GM19328 (cell line): ENCODE results near the gene CARD11.
"Not testable (repeated sequence)": the region's sequence is repeated elsewhere in the genome, so short reads cannot be mapped to it uniquely, and the experiment has no call there.

Experiments used
- ATAC-seq: cut with Tn5 transposase; IDR thresholded peaks from one replicate; pipeline ENCODE4 v1.9.1; 2021; ENCODE audit warnings: mild to moderate bottlenecking, moderate library complexity; ENCODE audit not compliant: unreplicated experiment

Gene CARD11

DNA sequence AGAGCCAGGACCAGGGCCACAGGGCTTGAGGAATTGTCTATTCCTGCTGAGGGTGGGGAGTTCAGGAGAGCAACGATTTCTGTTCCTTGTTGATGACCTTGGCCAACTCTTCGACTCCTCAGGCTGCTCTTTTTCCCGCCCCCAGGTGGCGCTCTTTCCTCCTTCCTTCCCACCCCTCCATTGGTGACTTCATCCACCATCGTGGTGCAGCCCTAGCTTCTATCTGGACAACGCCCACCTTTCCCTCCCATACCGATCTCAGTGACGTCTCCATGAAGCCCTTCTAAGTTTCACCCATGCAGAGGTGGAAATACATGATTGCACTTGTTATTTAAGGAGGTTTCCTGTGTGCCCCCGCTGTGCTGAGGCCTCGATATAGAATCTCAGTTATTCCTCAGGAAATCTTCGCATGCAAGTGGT lies 22.1 kb upstream of the CARD11 start:
- ATAC-seq = no peak

DNA sequence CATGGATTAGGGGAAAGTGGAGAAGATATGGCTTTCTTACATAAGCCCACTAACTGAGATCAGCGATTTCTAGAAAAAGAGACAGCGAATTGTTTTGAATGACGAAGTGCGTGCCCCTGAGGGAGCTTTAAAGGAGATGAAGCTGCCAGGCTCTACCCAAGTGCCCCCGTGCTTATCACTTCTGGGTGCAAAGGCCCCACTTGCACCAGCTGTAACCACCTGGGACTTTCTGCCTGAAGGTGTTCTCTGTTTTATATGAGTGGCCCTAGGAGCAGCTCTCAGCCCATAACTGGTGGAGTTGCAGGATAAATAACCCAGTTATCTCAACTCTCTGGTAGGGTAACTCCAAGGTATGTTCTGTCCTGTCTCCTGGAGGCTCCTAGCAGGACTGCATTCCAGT lies 20.4 kb upstream of the CARD11 start:
- ATAC-seq = no peak

DNA sequence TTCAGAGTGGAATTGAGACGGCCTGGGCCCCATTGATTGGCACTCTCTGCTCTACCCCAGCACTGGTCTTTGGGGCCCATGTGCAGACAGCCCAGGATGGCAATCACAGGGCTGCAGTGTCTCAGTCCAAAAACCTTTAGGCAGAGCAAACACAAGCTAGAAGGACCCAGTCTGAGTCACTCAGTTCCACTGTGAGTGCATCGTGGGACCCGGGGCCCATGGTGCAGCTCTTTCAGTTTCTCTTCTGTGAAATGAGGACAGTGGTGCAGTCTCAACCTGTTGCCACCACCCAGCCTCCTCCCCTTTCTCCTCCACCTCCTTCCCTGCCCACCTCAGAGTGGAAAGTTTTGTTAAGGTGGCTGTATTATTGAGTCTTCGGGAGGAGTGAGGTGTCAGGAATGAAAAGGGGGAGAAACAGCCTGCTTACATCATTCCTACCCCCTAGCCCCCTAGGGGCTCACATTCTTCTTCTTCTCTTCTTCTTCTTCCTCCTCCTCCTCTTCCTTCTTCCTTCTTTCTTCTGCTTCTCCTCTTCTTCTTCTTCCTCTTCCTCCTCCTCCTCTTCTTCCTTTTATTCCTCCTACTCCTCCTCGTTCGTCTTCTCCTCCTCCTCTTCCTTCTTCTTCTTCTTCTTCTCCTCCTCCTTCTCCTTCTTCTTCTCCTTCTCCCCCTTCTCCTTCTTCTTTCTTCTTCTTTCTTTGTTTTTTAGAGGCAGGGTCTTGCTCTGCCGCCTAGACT lies 19.5 kb upstream of the CARD11 start:
- peak; percentile 89 for ATAC-seq

DNA sequence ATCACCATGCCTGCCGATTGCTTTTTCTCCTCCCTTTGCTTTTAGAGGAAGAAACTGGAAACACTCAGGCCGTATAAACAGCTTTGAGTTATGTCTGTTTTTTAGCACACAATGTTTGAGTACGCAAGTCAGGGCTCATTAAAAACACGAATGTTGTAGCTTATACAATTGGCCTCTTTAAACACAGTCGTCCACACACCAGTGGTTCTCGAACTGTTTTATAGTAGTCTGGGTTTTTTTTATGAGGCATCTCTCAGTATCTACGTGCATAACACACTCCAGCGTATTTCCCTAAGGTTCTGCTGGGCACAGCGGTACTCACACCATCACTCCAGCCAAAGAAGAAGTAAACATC lies 13.4 kb upstream of the CARD11 start:
- no peak for ATAC-seq

DNA sequence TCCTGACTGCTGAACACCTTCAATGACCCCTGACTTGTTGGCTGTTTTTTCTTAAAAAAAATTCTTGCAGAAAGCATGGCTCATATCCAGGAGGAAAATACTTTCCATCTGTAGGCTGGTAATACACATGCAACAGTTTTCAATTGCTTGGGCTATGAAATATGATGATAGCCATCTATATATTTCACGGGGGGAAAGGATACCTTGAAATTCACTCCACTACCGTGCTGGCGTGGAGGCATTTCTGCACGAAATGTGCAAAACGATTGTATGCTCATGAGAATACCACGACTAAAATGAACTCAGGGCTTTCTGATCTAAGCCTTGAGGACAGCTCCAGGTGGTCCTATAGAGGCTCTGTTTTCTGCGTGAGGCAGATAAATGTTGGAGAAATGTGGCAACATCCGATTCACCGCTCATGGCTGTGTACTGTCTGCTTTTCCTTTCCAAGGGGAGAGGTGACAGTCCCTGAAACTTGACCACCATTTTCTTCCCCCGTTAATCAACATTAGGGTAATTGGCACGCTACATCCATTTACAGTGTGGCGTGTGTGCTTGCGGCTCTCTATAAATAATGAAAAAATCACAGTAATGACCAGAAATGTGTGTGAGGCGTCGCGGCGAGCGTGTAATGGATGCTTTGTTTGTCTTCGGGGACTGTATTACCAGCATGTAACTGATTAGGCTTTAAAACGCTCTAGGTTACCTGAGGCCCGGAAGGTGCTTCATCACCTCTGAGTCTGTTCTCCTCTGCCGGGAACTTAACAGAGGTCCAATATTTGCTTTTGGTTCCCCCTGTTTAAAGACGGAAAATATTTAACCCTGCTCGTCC lies 12.8 kb upstream of the CARD11 start:
- ATAC-seq = no peak

- ATAC-seq = no peak
Observed at GRCh38 chr7:3055626-3056025, 12.0 kb upstream of the CARD11 start.

DNA sequence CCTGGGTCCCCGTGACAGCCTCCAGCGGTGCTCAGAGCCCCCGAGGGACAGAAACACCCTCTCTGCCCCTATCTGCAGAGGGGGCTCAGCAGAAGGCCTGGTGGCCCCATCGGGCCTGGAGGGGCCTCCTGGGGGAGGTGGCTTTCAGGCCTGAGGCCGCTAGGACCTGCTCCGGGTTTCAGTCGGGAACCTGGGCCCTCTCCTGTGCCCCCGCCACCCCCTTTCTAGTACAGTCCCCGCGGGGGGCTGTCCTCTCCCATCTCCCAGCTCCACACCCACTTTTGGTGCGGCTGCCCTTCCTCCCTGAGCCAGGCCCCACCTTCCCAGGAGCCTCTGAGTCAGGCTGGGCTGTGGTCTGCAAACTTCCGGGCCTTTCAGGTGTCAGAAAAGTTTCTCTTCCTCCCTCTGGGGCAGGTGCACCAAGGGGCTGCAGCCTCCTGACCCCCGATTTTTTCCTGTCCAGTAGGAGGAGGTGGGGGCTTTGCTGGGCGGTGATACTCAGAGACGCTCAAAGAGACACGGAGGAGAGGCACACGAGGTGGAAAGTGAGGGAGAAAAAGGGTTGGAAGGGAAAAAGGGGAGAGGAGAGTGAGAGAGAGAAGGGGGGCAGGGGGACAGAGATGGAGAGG lies 692 bp downstream of the CARD11 start:
- peak; percentile 66 for ATAC-seq

DNA sequence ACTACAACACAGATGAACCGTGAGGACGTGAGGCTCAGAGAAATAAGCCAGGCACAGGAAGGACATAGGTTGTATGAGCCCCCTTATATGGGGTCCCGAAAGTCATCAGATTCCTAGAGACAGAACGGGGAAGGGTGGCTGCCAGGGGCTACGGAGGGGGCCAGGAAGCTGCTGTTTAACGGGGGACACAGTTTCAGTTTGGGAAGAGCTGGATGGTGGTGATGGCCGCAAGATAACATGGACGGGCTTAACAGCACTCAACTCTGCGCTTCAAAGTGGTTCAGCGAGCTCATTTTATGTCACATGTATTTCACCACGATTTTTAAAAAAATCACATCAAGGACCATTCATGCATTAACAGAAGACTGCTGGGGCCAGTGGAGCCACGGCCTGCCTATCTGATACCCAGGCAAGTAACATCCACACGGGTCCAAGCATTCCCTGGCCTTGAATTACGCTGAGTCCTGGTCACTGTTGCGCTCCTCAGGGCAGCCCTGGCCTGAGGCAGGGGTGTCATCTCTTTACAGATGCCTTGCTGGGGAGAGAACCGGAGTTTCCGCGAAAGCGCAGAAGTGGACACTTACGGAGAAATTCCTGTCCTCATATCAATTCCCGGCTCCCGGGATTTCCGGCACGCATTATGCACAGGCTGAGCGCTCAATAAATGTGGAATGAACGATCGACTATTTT lies 1.5 kb downstream of the CARD11 start:
- no peak for ATAC-seq

GRCh38 chr7:3039787-3040186 lies 3.9 kb downstream of the CARD11 start:
- ATAC-seq = no peak

DNA sequence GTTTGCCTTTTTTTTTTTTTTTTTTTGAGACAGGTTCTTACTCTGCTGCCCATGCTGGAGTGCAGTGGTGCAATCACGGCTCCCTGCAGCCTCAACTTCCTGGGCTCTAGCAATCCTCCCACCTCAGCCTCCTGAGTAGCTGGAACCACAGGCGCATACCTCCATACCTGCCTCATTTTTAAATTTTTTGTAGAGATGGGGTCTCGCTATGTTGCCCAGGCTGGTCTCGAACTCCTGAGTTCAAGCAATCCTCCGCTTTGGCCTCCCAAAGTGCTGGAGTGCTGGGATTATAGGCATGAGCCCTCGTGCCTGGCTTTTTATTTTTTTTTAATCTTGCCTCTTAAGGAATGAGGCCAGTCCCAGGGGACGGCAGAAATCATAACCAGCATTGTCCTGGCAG lies 5.7 kb downstream of the CARD11 start:
- not testable (repeated sequence) for ATAC-seq

- no peak for ATAC-seq
Observed at GRCh38 chr7:3037259-3037658, 6.4 kb downstream of the CARD11 start.

DNA sequence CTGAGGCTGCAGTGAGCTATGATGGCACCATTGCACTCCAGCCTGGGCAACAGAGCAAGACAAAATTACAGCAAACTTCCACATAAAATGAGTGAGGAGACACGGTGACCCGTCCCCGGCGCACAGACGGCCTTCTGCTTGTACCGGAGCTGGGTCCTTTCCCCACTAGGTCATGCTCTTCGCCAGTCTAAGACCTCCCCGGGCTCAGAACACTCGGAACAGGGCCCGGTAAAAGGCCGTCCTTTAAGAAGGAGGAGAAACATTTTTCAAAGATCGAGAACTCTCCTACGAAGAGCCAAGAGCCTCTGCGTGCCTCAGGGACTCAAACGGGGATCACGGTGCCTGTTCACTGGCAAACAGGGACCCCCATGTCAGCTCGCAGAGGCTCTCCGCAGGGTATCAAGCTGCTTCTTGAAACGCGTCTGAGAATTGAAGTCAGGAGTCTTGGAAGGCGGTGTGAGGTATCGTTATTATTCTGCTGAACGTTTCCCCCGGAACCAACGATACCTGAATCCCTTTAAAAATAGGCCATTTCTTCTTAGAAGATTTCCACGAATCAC lies 9.0 kb downstream of the CARD11 start:
- no peak for ATAC-seq

- ATAC-seq = no peak
Observed at GRCh38 chr7:3033581-3033980, 10.1 kb downstream of the CARD11 start.

GRCh38 chr7:3033136-3033535 lies 10.5 kb downstream of the CARD11 start:
- no peak for ATAC-seq

- no peak for ATAC-seq
Observed at GRCh38 chr7:3032256-3032655, 11.4 kb downstream of the CARD11 start.

GRCh38 chr7:3029138-3029537 lies 14.5 kb downstream of the CARD11 start:
- no peak for ATAC-seq

GRCh38 chr7:3028758-3029093 lies 14.9 kb downstream of the CARD11 start:
- ATAC-seq = no peak

DNA sequence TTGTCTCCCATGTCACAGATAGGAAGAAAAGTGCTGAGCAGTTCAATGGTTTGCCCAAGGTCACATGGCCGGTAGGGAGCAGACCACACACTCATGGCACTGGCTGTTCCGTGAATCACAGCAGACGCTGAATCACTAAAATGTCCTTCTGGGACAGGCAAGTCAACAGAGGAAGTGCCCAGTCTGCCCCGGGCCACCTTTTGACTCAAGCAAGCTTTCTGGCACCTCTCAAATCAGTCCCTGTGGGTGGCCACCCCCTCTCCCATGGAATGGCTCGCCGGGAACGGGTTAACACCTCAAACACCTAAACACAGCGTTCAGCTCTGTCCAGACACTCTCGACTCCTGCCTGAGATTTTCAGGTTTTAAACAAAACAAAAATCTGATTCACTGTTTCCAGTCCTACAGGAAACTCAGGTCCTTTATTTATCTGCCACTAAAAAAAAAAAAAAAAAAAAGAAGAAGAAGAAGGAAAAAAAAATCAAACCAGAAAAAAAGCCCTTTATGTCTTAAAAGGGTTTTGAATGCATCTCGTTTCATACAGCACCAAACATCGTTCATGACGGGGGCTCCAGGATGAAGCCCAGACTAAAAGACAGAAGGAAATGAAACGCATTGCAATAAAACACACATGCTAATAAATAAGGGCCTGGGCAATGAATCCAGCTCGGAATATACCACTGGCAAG lies 15.5 kb downstream of the CARD11 start:
- no peak for ATAC-seq

GRCh38 chr7:3027005-3027845 lies 16.4 kb downstream of the CARD11 start:
- ATAC-seq = no peak

GRCh38 chr7:3025616-3026015 lies 18.1 kb downstream of the CARD11 start:
- ATAC-seq = no peak
